ENCODE data around the gene PSMB4. TPM values are rescaled to one million over a fixed set of nuclear protein-coding genes. Genes with fewer than 3 reads are reported as not detected.

PSMB4 gene
- total RNA-seq, 2 experiments from 2014 or later = 316 to 324 TPM

GRCh38 chr1:151364996-151365395 lies 34.4 kb upstream of the PSMB4 start:
- Histone ChIP-seq H3K27ac (ENCODE audit: low read depth in 1 of 2, low read length in 2 of 2) (no peak overlapping the region), H3K27me3 (ENCODE audit: control insufficient read depth in 1 of 2, insufficient read depth in 2 of 2, low read length in 2 of 2) (no peaks in the 10 kb centered on the region), H3K9me3 (ENCODE audit: control insufficient read depth in 1 of 2, insufficient read depth in 1 of 2, low read length in 2 of 2) (peaks cover 0 to 12% of the 10 kb centered on the region in 2 experiments), H3K4me3 (ENCODE audit: low read length) (no peak overlapping the region), H3K36me3 (ENCODE audit: insufficient read depth, low read length) (no peaks in the 10 kb centered on the region), H3K4me1 (ENCODE audit: insufficient read depth, low read length) (no peaks in the 10 kb centered on the region)
- Mint-ChIP-seq H3K9me3 (peaks cover 3% of the 10 kb centered on the region), H3K27me3 (no peaks in the 10 kb centered on the region), H3K4me3 (no peak overlapping the region), H3K27ac (no peak overlapping the region), H3K36me3 (ENCODE audit: low read depth) (no peaks in the 10 kb centered on the region), H3K4me1 (ENCODE audit: low read depth) (no peaks in the 10 kb centered on the region)
- ATAC-seq (ENCODE audit: poor library complexity) (no peak), DNase-seq (no peak)
- ChIA-PET POLR2A (no interaction called here), CTCF (no interaction called here)
- intact Hi-C loops (cut with DNase I, micrococcal nuclease) = no loop called here
- TF ChIP-seq, protein P1, sequence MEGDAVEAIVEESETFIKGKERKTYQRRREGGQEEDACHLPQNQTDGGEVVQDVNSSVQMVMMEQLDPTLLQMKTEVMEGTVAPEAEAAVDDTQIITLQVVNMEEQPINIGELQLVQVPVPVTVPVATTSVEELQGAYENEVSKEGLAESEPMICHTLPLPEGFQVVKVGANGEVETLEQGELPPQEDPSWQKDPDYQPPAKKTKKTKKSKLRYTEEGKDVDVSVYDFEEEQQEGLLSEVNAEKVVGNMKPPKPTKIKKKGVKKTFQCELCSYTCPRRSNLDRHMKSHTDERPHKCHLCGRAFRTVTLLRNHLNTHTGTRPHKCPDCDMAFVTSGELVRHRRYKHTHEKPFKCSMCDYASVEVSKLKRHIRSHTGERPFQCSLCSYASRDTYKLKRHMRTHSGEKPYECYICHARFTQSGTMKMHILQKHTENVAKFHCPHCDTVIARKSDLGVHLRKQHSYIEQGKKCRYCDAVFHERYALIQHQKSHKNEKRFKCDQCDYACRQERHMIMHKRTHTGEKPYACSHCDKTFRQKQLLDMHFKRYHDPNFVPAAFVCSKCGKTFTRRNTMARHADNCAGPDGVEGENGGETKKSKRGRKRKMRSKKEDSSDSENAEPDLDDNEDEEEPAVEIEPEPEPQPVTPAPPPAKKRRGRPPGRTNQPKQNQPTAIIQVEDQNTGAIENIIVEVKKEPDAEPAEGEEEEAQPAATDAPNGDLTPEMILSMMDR (IDR thresholded peaks at IDR 0.05) = no peak

DNA sequence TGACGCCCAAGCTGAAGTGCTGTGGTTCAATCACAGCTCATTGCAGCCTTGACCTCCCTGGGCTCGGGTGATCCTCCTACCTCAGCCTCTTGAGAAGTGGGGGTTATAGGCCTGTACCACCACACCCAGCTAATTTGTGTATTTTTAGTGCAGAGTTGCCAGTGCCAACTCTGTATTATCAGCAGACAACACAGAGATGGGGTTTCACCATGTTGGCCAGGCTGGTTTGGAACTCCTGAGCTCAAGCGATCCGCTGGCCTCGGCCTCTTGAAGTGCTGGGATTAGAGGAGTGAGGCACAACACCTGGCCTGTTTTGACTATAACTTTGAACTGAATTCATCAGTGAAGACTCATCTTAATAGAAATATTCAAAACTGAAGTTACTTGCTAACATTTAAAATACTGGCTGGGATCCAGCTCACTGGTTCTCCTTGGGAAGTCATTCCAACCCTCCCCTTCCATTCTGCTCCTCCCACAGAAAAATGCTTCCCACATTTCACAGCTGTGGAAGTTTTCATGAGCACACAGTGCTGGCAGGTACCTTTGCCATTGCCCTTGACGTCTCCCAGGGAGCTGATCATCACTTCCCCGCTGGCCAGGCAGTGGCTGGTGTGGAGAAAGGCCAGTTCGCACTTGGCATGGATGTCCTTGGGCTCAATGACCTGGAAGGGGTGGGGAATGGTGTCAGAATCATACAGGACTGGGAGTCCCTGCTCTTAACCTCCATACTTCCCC lies 31.5 kb upstream of the PSMB4 start:
- CTCF ChIA-PET = interaction anchor here (1.5 kb wide), 1 partner anchor 8 kb away, joined by 3 read pairs; no protein-coding TSS in a partner anchor

DNA sequence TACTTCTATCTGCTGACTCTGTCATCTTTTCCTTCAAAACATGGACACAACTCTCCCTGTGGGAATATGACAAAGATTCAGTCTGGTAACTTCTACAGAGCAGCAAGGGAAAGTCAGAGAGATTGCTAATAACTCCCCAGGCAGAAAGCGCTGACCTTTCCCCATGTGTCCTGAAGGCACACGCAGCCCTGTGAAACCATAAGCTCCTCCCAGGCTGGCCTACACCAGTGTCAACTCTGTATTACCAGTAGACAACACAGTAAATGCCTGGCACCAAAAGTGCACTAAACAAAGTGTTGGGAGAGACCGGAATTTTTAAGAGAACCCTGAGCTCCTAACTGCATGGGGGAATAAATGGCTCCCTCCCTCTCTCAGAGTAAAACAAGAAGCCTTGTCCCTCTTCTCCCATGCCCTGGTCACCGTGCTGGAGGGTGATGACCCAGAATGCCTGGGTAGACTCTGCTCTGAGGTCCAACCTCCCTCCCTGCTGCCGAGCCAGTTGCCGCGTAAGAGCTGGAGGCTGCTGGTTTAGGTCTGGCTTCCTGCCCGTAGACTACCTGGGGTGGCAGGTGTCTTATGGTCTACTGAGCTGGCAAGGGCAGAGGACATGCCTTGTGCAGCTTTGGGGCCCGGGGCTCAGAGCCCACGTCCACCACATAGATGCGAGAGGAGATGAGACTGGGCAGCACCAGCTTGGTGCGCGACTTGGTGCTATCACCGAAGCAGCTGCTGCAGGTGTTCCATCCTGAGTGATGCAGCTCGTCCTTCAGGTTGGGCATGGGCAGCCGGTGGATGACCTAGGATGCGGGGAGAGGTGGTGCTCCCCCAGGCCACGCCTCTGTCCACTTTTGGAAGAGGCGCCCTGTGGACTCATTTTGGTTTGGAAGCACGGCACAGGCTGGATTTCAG lies 30.7 kb upstream of the PSMB4 start:
- intact Hi-C loops (cut with DNase I, micrococcal nuclease) = no loop called here
- no peaks in the 10 kb centered on the region for H3K9me3 ChIP-seq (ENCODE audit: control insufficient read depth in 1 of 2, insufficient read depth in 1 of 2, low read length in 2 of 2)
- no peak overlapping the region for H3K27ac ChIP-seq (ENCODE audit: low read depth in 1 of 2, low read length in 2 of 2)
- no peaks in the 10 kb centered on the region for H3K27me3 ChIP-seq (ENCODE audit: control insufficient read depth in 1 of 2, insufficient read depth in 2 of 2, low read length in 2 of 2)
- H3K4me1 Mint-ChIP-seq (ENCODE audit: low read depth) = no peaks in the 10 kb centered on the region
- H3K9me3 Mint-ChIP-seq = no peaks in the 10 kb centered on the region
- no peaks in the 10 kb centered on the region for H3K4me1 ChIP-seq (ENCODE audit: insufficient read depth, low read length)
- no peaks in the 10 kb centered on the region for H3K36me3 Mint-ChIP-seq (ENCODE audit: low read depth)
- POLR2A ChIA-PET = no interaction called here
- H3K27ac Mint-ChIP-seq = no peak overlapping the region
- no peak overlapping the region for H3K4me3 ChIP-seq (ENCODE audit: low read length)
- H3K27me3 Mint-ChIP-seq = no peaks in the 10 kb centered on the region
- H3K36me3 ChIP-seq (ENCODE audit: insufficient read depth, low read length) = no peaks in the 10 kb centered on the region
- no peak overlapping the region for H3K4me3 Mint-ChIP-seq
- ATAC-seq (ENCODE audit: poor library complexity) (no peak), DNase-seq (no peak)
- TF ChIP-seq, protein P1 (IDR thresholded peaks at IDR 0.05) = no peak
- CTCF ChIA-PET = interaction anchor here (1.5 kb wide), 1 partner anchor 9 kb away, joined by 3 read pairs; no protein-coding TSS in a partner anchor

More for the DNA sequence above, 31.5 kb upstream of the PSMB4 start:
- POLR2A ChIA-PET = no interaction called here
- Histone ChIP-seq H3K9me3 (ENCODE audit: control insufficient read depth in 1 of 2, insufficient read depth in 1 of 2, low read length in 2 of 2) (peaks cover 0 to 2% of the 10 kb centered on the region in 2 experiments), H3K4me1 (ENCODE audit: insufficient read depth, low read length) (no peaks in the 10 kb centered on the region), H3K27ac (ENCODE audit: low read depth in 1 of 2, low read length in 2 of 2) (no peak overlapping the region), H3K27me3 (ENCODE audit: control insufficient read depth in 1 of 2, insufficient read depth in 2 of 2, low read length in 2 of 2) (no peaks in the 10 kb centered on the region), H3K36me3 (ENCODE audit: insufficient read depth, low read length) (no peaks in the 10 kb centered on the region), H3K4me3 (ENCODE audit: low read length) (no peak overlapping the region)
- peaks cover 3% of the 10 kb centered on the region for H3K9me3 Mint-ChIP-seq
- H3K36me3 Mint-ChIP-seq (ENCODE audit: low read depth) = no peaks in the 10 kb centered on the region
- intact Hi-C loops (cut with DNase I, micrococcal nuclease) = no loop called here
- TF ChIP-seq, protein P1 (IDR thresholded peaks at IDR 0.05) = no peak
- no peaks in the 10 kb centered on the region for H3K4me1 Mint-ChIP-seq (ENCODE audit: low read depth)
- no peaks in the 10 kb centered on the region for H3K27me3 Mint-ChIP-seq
- no peak for DNase-seq
- H3K4me3 Mint-ChIP-seq = no peak overlapping the region
- ATAC-seq (ENCODE audit: poor library complexity) = no peak
- no peak overlapping the region for H3K27ac Mint-ChIP-seq

Measured in CD4-positive, alpha-beta T cell (primary cell).